ENCODE measurements around the gene ACP1.
A peak's percentile ranks its signal among the peaks of the same experiment; 100 is the strongest.

ACP1 gene

DNA sequence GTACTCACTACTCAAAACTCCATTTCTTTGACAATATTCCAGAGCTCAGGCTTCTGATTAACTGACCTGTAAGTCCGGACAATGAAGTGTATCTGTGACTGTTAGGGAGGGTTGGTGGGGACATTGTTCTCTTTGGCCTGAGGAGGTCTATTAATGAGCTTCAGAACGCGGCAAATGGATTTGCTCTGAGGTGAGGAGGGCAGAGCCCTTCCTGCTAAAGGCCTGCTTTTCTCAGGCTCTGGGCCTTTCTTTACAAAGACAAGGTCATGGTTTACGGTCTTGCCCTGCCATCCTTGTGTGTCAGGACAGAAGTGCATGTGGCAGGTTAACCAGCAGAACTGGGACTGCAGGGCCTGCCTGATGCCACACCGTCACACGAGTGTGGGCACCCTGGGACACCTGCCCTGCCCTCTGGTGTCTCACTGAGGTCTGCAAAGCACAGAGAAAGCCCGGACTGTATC, 15.9 kb downstream of the ACP1 start:
- no peak for DNase-seq (ENCODE audit: low spot score)

DNA sequence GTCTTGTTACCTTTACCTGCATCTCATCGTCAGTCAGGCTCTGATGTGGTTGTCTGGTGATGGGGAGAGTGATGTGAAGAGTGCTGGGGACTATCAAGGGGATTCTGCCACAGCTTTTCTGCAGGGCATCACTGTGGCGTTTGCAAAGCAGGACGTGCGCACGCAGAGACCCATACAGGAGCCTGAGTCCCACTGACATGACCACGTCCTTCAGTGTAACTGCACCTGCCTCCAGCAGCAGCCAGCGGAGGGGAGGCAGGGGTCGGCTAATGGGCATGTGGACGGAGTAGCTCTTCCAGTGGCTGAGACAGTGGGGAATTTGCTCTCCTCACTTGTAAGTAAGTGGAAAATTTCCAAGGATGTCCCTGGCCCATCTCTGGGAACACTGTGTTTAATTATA, 16.6 kb downstream of the ACP1 start:
- no peak for DNase-seq (ENCODE audit: low spot score)

DNA sequence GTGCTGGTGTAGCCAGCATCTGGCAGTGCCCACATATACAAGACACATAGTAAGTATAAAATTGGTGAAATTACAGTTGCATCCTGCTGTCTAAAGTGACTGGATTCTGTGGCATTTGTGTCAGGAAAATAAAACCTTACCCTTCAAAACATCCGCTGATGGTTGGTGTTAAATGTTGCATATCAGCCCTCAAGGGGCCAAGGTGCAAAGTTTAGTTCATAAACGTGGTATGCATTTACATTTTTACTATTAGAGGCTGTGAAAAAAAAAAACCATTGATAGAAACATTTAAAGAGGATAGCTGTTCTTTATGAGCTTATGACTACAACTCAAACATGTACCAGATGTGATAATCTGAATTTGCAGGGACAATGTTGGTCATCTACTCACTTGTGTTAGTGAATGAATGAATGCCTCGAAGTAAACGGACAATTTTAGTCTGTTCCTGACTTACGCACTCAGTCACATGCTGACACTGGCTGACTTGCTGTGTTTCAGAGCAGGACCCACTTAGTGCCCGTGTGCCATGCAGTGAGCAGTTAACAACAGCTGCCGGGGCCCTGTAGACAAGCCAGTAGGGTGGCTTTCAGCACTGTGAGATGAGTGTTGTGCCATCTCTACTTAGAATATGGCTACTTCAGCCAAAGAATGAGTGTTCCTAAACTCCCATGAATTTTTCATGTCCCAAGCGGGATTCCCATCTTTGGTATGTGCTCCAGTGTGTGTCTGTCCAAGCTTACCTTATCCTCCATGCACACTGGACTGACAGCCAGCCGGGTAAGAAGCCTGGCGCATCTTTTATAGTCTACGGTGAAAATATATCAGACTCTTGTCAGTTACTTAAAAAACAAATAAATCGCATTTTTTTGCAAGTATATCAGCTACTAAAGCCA, 17.9 kb downstream of the ACP1 start:
- DNase-seq (ENCODE audit: low spot score), result no peak

DNA sequence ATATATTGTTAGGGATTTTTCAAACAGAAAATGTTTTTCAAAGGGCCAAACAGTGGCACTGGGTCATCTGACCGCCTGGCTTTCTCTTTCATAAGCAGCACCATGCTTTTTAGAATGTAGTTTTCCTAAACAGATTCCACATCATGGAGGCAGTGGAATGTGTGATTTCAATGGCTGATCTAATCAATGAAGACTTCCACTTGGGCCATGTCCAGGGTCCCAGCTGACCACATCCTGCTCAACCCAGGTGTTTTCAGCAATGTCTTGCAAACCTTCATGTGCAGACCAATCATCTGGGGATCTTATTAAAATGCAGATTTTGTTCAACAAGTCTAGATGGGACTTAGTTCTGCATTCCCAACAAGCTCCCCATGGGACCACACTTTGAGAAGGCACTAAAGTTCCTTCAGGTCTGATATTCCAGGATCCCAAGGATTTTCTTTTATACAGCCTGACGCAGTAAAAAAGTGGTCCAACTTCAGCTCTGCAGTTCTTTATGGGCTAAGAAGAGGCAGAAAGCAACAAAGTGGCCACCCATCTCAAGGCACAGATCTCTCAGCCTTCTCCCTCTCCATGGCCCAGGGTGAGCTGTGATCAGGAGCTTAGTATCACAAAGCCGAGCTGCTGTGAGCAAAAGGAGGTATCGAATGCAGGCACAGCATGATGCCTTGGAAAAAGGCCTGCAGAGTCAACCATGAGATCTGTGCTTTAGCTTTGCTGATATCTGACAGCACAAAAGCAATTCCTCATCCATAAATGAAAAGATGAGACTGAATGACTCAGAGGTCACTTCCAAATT, 19.4 kb downstream of the ACP1 start:
- DNase-seq (ENCODE audit: low spot score), result no peak

DNA sequence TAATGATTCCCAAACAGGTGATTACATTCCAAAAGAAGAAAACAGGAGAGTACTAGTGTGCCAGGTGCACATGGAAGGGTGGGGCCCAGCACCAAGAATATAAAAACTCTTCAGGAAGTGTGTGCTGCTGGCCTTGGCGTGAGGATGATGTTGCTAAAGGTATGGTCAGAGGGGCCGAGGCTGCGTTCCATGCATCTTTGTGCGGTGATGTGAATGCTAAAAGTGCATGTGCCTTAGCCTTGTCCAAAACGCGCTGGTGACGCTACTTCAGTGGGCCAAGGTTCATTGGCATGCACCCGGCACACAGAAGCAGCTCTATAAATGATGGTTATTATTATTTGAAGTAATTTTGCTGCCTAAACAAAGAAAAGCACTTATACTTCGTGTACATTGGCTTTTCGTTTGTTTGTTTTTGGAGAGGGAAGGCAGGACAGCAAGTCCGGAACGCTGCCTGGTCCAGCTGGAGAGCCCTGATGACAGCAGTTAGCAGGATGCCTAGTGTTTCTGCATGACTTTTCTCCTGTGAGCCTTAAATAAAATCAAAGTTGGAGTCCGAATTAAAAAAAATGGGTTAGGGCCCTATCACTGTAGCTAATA, 20.2 kb downstream of the ACP1 start:
- DNase-seq (ENCODE audit: low spot score), result no peak

DNA sequence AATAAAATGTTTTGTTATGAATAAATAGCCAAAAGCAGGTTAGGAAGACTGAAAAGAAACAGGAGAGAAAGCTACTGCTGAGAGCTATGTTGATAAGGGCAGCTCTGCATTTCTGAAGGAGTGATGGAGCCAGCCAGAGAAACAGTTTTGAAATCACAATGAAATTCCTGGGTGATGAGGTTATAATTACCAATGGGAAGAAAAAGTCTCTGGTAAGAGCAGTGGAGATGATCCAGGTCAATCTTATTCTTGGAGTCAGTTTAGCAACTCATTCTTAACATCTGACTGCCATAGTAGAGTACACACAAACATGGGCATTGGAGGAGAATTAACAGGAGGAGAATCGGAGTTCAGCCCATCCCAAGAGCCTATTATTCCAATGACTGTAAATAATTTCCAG, 20.8 kb downstream of the ACP1 start:
- DNase-seq (ENCODE audit: low spot score), result no peak

DNA sequence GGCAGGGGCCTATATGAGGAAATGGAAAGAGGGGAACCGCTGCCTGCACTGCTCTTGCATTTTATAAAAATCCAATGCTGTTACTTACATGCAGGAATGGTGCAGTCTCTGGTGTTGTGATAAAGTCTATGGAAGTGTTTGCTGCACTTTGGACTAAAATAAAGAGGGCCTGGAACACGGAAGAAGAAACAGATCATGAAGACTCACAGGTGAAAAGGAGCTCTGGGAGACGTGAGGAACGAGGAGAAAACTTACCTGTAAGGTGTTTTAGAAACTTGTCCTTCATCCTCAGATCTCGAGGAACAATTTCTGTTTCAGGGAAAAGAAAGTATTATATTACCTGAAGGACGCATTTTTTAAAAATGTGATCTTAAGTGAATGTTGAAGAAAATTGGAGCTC, 21.3 kb downstream of the ACP1 start:
- DNase-seq (ENCODE audit: low spot score), result no peak

DNA sequence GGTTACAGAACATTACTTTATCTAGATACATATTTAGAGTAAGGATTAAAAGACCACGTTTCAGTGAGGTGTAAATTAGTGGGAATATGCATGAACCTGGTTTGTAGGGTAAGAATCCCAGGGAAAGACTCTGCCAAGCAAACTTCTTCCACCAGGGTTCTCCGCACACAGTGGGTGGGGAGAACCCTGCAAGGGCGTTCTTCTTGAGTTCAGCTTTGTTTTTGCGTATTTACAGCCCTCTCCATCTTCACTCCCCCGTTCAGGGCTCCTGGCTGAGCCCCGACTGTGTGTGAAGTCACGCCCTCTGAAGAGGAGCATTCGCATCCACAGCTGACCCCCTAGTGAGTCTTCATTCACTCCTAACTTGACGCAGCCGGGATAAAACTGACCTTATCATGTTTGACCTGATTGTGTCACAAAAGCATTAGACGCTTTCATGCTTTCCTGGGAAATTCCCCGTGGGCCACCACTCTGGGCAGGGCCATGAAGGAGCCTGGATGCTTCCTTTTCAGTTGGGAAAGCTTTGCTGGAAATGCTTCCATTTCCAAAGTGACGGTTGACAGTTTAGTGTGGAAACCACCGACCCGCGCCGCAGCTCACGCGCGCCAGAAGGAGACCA, 22.1 kb downstream of the ACP1 start:
- DNase-seq (ENCODE audit: low spot score), result no peak

DNA sequence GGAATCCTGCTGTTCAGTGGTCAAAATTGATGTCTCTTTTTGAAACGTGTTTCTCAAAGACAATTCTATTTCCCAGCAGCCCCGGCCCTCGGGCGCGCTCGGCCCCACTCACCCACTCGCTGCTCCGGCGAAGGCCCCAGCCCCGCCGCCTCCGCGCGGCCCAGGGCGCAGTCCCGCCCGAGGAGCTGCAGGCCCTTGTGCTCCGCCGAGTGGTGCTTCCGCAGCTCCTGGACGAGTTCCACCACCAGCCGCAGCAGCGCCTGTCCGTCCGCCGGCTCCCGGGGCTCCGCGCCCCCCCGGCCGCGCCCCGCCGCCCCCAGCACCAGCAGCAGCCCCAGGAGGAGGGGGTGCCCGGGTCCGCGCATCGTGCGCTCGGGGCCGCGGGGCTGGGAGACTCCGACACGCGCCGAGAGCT, 22.7 kb downstream of the ACP1 start:
- DNase-seq (ENCODE audit: low spot score), result no peak

DNA sequence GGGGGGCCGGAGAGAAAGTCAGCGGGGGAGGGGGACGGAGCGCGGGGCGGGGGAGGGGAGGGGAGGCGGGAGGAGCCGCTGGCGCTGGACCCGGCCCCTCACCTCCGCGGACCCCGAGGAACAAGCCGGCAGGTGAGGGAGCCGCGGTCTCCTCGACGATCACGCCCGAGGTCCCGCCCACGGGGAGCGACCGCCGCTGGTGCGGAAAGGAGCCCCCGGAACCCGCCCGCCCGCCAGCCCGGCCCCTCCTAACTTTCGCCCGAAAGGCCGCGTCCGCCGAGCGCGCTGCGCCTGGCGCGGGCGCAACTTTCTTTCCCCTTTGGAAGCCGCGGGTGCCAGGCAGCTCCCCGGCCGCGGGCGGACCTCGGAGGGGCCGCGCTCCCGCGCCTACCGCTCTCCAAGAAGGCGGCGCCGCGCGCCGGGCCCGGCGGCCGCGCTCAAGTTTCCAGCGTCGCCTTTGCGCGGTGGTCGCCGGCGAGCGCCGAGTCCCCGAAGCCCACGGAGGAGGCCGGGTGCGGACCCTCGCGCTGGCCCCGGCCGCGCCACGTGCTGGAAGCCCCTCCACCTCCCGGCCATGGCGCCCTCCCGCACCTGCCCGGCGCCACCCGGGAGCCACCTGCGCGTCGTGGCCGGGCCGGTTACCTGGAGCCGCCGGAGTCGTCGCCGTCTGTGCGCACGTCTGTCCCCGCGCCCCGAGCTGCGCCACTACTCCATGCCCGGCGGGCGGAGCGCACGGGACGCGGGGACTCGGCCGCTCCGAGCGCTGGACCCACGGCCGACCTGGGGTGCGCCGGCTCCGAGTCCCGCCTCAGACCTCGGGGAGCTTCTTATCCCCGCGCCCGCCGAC, 23.4 kb downstream of the ACP1 start, which contains the start of gene ALKAL2:
ALKAL2 (minus strand) TSS at position 181 of the 847 bp plus-strand sequence. CDS start 256 bp downstream, outside the sequence.
- DNase-seq (ENCODE audit: low spot score), result no peak

DNA sequence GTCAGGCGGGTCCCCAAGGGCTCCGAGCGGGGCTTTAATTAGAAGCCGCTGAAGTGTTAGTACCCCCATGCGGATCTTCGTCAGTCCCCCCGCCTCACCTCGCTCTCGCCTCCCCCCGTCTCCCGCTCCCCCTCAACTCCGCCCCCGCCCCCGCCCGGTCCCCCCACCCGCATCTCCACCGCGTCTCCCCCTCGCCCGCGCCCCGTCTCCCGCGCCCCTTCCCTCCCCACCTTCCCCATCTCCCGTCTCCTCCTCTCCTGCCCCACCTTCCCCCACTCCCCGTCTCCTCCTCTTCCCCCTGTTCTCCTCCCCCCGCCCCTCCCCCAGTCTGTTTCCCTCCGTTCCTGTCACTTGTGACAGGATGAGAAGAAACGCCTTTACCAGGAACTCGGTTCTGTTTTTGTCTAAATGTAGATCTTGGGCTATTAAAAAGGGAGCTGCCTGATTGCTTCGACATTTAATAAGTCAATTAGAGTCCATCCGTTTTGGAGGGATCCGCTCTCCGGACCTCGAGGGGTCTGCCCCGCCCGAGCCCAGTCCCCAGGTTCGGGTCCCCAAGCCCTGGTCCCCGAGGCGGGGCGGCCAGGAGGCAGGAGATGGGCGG, 24.1 kb downstream of the ACP1 start:
- DNase-seq (ENCODE audit: low spot score), result no peak

DNA sequence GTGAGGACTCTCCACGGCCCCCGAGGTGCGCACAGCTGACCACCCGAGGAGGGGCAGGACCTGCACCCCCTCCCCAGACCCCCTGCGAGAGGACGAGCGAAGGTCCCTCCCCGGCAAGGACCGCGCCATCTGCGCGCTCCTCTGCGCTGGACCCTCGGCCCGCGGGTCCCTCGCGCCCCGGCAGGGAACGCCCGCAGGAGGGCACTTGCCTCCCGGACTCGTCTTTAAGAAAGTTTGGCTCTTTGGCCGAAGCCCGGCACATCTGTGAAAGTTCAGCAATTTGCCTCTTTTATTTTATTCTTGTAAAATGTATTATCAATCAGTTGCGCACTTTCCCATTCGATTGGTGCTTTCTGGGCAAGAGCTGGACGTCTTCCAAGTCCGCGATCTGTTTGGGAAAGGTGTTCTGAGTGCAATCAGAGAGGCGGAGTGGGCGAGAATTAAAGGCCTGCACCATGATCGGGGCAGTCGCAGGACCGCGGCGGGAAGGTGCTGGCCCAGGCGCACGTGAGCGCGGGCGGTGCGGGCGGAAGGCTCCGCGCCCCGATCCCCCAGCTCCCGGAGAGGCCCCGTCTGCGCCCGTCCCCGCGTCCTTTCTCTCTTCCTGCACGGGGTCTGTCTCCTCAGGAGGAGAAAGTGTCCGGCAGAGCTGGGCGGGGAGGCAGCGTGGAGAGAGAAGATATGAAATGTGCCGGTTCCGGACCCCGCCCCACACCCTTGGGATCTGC, 24.8 kb downstream of the ACP1 start:
- peak; percentile 17 for DNase-seq (ENCODE audit: low spot score)

DNA sequence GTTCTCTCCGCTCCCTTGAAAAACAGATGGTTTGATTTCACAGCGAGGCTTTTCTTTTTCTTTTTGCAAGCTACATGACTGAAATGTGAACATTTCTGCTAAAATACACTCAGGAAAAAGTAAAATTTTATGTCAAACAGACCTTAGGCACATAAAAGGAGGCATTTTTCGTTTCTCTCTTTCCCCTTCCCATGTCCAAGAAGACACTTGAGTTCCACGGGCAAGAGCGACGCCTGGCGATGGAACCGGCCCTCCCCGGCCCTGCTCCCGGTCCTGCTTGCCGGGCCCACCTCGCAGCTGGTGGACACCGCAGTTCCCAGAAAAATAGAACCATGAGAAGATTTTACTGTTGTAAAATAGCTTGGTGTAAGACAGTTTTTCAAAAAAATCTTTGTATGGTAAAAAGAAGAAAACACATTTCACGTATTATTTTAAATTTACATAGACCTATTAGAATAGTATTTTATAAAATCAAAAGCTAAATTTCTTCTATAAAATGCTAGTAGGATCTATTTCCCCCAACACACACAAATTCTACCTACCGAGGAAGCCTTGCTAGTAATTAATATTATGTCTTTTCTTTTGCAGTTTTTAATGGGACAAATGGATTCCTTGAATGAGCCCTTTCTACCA, 25.5 kb downstream of the ACP1 start:
- peak; percentile 68 for DNase-seq (ENCODE audit: low spot score)

DNA sequence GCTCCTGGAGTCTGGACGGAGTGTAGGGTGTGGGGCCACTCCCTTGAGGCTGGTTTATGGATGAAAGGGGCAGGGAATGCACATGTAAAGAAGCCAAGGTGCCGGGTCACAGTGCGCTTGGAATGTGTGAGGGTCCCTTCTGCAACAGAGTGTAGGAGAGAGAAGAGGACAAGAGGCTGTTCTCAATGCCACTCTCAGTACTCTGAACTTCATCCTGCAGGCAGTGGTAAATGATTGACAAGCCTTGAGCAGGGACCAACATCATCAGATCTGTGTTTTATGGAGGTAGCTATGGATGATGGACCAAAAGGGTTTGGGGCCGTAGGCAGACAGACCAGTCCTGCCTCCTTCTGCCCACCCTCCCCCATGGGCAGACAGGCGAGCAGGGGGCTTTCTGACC, 30.3 kb downstream of the ACP1 start:
- DNase-seq (ENCODE audit: low spot score), result no peak

DNA sequence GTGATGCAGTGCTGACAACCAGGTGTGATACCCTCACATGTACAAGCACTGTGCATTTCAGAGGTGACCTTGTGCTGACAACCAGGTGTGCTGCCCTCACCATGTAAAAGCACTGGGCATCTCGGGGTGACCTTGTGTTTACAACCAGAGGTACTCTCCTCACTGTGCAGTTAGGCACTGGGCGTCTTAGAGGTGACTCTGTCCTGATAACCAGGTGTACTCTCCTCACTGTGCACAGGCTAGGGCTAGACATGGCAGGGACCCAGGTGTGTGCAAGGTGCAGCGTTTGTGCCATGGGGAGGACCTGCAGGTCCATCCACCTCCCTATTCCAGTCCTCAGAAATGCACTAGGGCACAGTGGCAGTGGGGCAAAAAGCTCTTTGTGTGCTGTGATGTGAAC, 31.6 kb downstream of the ACP1 start:
- DNase-seq (ENCODE audit: low spot score), result no peak

DNA sequence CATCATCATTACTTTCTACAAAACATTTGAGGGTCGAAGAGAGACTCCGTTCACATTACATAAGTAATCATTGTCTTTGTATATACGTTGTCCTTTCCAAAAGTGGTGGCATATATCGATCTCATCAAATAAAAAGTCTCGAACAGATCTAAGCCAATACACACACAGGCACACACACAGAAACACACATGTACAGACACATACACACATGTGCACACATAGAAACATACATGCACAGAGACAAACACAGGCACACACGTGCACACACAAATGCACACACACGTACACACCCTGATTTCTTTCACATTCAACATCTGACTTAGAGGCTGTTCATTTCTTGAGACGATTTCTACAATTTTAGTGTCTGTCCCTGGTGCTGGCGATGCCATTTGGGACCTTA, 40.6 kb downstream of the ACP1 start:
- no peak for DNase-seq (ENCODE audit: low spot score)

DNA sequence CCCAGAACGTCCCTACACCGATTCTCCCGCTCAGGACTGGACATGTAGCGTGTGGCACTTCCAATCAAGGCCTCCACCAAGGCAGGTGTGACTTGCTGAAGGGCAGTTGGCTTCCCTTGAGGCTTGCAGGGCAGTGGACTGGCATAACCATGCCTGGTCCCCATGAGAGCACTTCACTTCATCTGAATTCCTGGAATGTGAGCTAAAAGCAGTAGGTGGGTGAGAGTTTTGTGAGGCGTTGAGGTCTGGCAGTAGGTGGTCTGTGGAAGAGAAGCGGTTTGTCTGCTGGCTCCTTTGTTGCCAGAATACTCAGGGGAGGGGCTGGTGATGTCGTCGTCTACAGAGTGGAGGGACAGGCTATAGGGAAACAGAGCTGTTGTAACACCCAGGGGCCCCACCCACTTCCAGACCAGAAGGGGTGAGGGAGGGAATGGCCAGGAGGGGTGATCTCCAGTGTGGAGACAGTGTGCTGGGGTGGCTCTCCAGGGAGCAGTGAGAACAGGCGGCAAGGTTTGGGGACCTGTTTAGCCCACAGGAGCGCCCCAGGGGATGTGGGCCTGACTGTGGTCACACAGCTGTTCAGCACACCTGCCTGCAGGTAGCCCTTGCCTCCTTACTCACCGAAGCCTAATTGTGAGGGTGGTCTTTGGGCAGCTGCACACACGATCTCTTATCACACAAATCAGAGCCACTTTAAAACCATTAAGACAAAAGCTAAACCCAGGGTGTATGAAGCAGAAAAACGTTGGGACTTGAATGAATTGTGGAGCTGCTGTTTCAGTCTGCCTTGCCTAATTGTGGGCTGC, 44.6 kb downstream of the ACP1 start:
- DNase-seq (ENCODE audit: low spot score), result no peak

DNA sequence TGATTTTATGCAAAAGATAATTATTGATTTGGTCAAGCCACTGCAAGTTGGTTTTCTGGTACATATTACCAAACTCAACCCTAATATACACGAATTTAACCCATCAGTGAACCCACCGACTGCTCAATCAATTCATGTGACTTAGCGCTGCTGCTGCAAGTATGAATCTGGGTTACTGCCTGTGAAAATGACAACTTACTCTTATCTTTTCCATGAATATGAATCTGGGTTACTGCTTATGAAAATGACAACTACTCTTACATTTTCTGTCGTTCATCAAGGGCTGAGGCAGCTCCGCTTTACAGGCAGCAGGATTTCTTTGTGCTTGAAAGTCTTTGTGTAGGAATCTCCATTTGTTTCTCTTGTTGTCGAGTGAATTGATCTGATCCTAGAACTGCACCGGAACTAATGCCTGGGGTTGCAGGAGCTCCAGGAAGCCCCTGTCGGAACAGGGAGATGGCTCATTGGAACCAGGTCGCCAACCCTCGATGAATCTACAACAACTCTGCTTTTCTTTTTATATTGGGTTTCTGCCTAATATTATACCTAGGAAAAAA, 45.3 kb downstream of the ACP1 start:
- no peak for DNase-seq (ENCODE audit: low spot score)
